SK-N-SH (cell line): ENCODE data around the gene ARHGAP29. TPM values are rescaled to one million over a fixed set of nuclear protein-coding genes. Genes with fewer than 3 reads are reported as not detected.
A peak's percentile ranks its signal among the peaks of the same experiment; 100 is the strongest.

ENCODE experiments used
- CTCF ChIA-PET: fragments of 300-600, 350-600 bp; formaldehyde crosslinking; extraction: SDS; loops from one replicate; lab custom pipeline; 2021; lab: Yijun Ruan, JAX
- POLR2A ChIA-PET: fragments of 350-600 bp; sonication (Branson Sonifier 250); formaldehyde crosslinking; extraction: SDS; loops from one replicate; lab custom pipeline; 2020; ENCODE audit warnings: antibody characterized with exemption, inconsistent platforms; lab: Yijun Ruan, JAX
- DNase-seq: peaks from one replicate; pipeline ENCODE4 v3.0.0; 2012
- H2AFZ ChIP-seq: fragments of 200-600 bp; sonication (generic); 2 replicates; pipeline ENCODE4 v1.8.1; 2016; ENCODE audit warnings: antibody characterized with exemption, mild to moderate bottlenecking, low read depth
- H3F3A ChIP-seq: fragments of 200-600 bp; sonication (generic); replicated peaks from 2 replicates; pipeline ENCODE3; 2016; ENCODE audit warnings: antibody characterized with exemption, mild to moderate bottlenecking; ENCODE audit not compliant: insufficient read depth
- H3K27ac ChIP-seq, 2 experiments: fragments of 200-500 bp in 1 of 2; fragments of 200-600 bp in 1 of 2; sonication (Bioruptor generic) in 1 of 2; sonication (generic), shearing (Covaris generic) in 1 of 2; 2 replicates each; pipeline versions ENCODE4 v1.5.1 to v1.6.1; 2014 to 2016; ENCODE audit warnings: low read depth in 2 of 2, inconsistent platforms in 1 of 2, low read length in 1 of 2, mild to moderate bottlenecking in 1 of 2, mixed read lengths in 1 of 2
- H3K27me3 ChIP-seq: fragments of 200-600 bp; sonication (generic), shearing (Covaris generic); 2 replicates; pipeline ENCODE4 v1.6.1; 2016; ENCODE audit warnings: mixed run types; ENCODE audit not compliant: insufficient read depth
- H3K36me3 ChIP-seq, 2 experiments: fragments of 200-500 bp in 1 of 2; fragments of 200-600 bp in 1 of 2; sonication (Bioruptor generic) in 1 of 2; sonication (generic) in 1 of 2; replicated peaks in 1 of 2; 2 replicates each; pipeline versions ENCODE3 to v1.5.1; 2014 to 2016; ENCODE audit warnings: low read length in 1 of 2, mild to moderate bottlenecking in 1 of 2; ENCODE audit not compliant: insufficient read depth in 2 of 2, control insufficient read depth in 1 of 2
- H3K4me1 ChIP-seq, 2 experiments: fragments of 200-500 bp in 1 of 2; fragments of 200-600 bp in 1 of 2; sonication (Bioruptor generic) in 1 of 2; sonication (generic), shearing (Covaris generic) in 1 of 2; 2 replicates each; pipeline versions ENCODE4 v1.5.1 to v1.6.1; 2014 to 2016; ENCODE audit warnings: low read depth in 1 of 2, low read length in 1 of 2, mixed run types in 1 of 2; ENCODE audit not compliant: insufficient read depth in 2 of 2, control insufficient read depth in 1 of 2
- H3K4me2 ChIP-seq: fragments of 200-600 bp; sonication (generic), shearing (Covaris generic); 2 replicates; pipeline ENCODE4 v1.6.1; 2017; ENCODE audit warnings: mixed run types
- H3K4me3 ChIP-seq, 2 experiments: fragments of 200-500 bp in 1 of 2; fragments of 200-600 bp in 1 of 2; sonication (Bioruptor generic) in 1 of 2; sonication (generic), shearing (Covaris generic) in 1 of 2; 2 replicates each; pipeline versions ENCODE4 v1.5.1 to v1.8.1; 2014 to 2016; ENCODE audit warnings: low read depth in 2 of 2, inconsistent platforms in 1 of 2, low read length in 1 of 2, mild to moderate bottlenecking in 1 of 2, mixed read lengths in 1 of 2, moderate library complexity in 1 of 2
- H3K79me2 ChIP-seq: fragments of 200-600 bp; sonication (generic); 2 replicates; pipeline ENCODE4 v1.8.1; 2017; ENCODE audit warnings: mild to moderate bottlenecking; ENCODE audit not compliant: insufficient read depth
- H3K9ac ChIP-seq: fragments of 200-600 bp; sonication (generic); 2 replicates; pipeline ENCODE4 v1.6.1; 2017; ENCODE audit warnings: mixed run types
- H3K9me2 ChIP-seq: fragments of 200-600 bp; sonication (generic); 2 replicates; pipeline ENCODE4 v1.6.1; 2017; ENCODE audit warnings: mixed run types
- H3K9me3 ChIP-seq: fragments of 200-600 bp; sonication (generic); 2 replicates; pipeline ENCODE4 v1.6.1; 2017; ENCODE audit warnings: mixed run types, mild to moderate bottlenecking, moderate library complexity
- H4K20me1 ChIP-seq: fragments of 200-600 bp; sonication (generic); 2 replicates; pipeline ENCODE4 v1.6.1; 2017; ENCODE audit warnings: mild to moderate bottlenecking, mixed run types; ENCODE audit not compliant: insufficient read depth
- CHD2 ChIP-seq: fragments of 150-350 bp; IDR thresholded peaks from 2 replicates; pipeline ENCODE4 v1.6.1; 2018; ENCODE audit warnings: low read length; ENCODE audit not compliant: partially characterized antibody
- CTCF ChIP-seq: fragments of 200-600 bp; sonication (generic); IDR thresholded peaks from 2 replicates; pipeline ENCODE4 v1.6.1; 2017; ENCODE audit warnings: antibody characterized with exemption, mild to moderate bottlenecking, moderate library complexity
- FOXJ3 ChIP-seq: sonication (generic); formaldehyde crosslinking; IDR thresholded peaks from 2 replicates; pipeline ENCODE4 v1.5.1; 2020; ENCODE audit warnings: mild to moderate bottlenecking, missing genetic modification reagents
- MXI1 ChIP-seq: IDR thresholded peaks from 2 replicates; pipeline ENCODE4 v1.6.1; 2012; ENCODE audit warnings: mild to moderate bottlenecking, low read depth, low read length, improper control_type of control experiment
- NFIC ChIP-seq: IDR thresholded peaks from 2 replicates; pipeline ENCODE4 v1.4.0; 2012; ENCODE audit warnings: borderline replicate concordance
- PBX3 ChIP-seq: IDR thresholded peaks from 2 replicates; pipeline ENCODE4; 2012
- RAD21 ChIP-seq: IDR thresholded peaks from 2 replicates; pipeline ENCODE4 v1.6.1; 2012; ENCODE audit warnings: mild to moderate bottlenecking, low read length
- RXRA ChIP-seq: IDR thresholded peaks from 2 replicates; pipeline ENCODE4 v1.4.0; 2012; ENCODE audit warnings: low read depth, mild to moderate bottlenecking, borderline replicate concordance
- SMC3 ChIP-seq: IDR thresholded peaks from 2 replicates; pipeline ENCODE4 v1.6.1; 2012; ENCODE audit warnings: low read depth, low read length, improper control_type of control experiment
- TAF1 ChIP-seq: IDR thresholded peaks from 2 replicates; pipeline ENCODE4 v1.6.1; 2012; ENCODE audit warnings: low read depth, mild to moderate bottlenecking, low read length, moderate library complexity, borderline replicate concordance
- YY1 ChIP-seq: IDR thresholded peaks from 2 replicates; pipeline ENCODE4 v1.4.0; 2012; ENCODE audit warnings: low read depth, mild to moderate bottlenecking
- WGBS: methylation state at CpG from one replicate; pipeline ENCODE4 v1.1.6; 2017; ENCODE audit warnings: low lambda C conversion rate; 5-methylcytosine and 5-hydroxymethylcytosine counted together
- polyA plus RNA-seq, 3 experiments: library from polyadenylated mRNA; depleted of rRNA; stranded (reverse); fragments of >200 nt; gene quantifications; 2 replicates each; pipeline ENCODE4 v1.2.3, GENCODE V29; 2012
- TF ChIP-seq, protein P1 (sequence below): IDR thresholded peaks from 2 replicates; pipeline ENCODE4 v1.6.1; 2012; ENCODE audit warnings: mild to moderate bottlenecking, low read depth, low read length, moderate library complexity
- TF ChIP-seq, protein P2 (sequence below): fragments of 150-350 bp; IDR thresholded peaks from 2 replicates; pipeline ENCODE4 v1.6.1; 2017; ENCODE audit warnings: antibody characterized with exemption, low read length, low read depth, borderline replicate concordance

The ARHGAP29 gene
- polyA plus RNA-seq, 1 of the 3 experiments (the other 2 are of a cell fraction) = 20.1 TPM

DNA sequence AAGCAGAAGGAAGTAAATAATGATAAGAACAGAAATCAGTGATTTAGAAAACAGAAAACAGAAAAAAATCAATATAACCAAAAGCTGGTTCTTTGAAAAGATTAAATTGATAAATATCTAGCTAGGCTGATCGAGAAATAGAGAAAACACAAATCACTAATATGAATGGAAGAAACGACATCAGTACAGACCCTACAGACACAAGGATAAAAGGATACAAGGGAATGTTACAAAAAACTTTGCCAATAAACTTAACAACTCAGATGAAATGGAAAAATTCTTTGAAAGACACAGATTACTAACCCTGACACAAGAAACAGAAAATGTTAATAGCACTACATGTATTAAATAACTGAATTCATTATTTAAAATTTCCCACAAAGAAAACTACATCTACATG is 6.3 kb upstream of the ARHGAP29 start:
- H3K4me3 ChIP-seq = no peak overlapping the region
- no peak overlapping the region for H3K27ac ChIP-seq
- H3K36me3 ChIP-seq = no peaks in the 10 kb centered on the region
- H3K4me1 ChIP-seq = peaks cover 6 to 9% of the 10 kb centered on the region in 2 experiments; a peak in 3 of 4 replicates
- H3K9me3 ChIP-seq = peaks cover 9% of the 10 kb centered on the region
- H3F3A ChIP-seq = peaks cover 10% of the 10 kb centered on the region
- CTCF ChIA-PET = interaction anchor here (1.0 to 13.6 kb wide), 4 partner anchors 92 to 204 kb away, joined by 3 to 186 read pairs (median 16); no protein-coding TSS in a partner anchor
- no peak overlapping the region for H3K9ac ChIP-seq
- no peak overlapping the region for H2AFZ ChIP-seq
- POLR2A ChIA-PET = no interaction called here
- peaks cover 23% of the 10 kb centered on the region; the same call in 1 of the 2 replicates for H3K79me2 ChIP-seq
- no peaks in the 10 kb centered on the region for H4K20me1 ChIP-seq
- H3K9me2 ChIP-seq = no peaks in the 10 kb centered on the region
- H3K4me2 ChIP-seq = no peak overlapping the region
- no peak for TF ChIP-seq MXI1
- no peak for TF ChIP-seq FOXJ3 (CRISPR knock-in tag)
- no peak for DNase-seq
- H3K27me3 ChIP-seq = no peaks in the 10 kb centered on the region
- WGBS = 85% methylated on average over 2 of the region's 2 CpGs

DNA sequence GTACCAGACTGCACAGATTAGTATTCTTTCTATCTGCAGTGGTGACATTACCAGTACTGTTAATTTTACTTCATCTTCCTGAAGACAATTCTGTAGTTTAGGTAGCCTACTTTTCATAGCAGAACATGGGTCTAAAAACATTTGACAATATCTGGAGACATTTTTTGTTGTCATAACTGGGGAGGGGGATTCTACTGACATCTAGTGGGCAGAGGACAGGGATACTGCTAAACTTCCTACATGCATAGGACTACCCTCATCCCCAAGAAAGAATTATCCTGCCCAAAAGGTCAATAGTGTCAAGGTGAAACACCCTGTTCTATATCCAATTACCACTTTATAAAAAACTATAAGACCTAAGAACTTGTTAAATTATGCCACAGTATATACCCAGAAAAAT is 3.4 kb upstream of the ARHGAP29 start:
- Histone ChIP-seq H3K27me3 (no peaks in the 10 kb centered on the region), H3K9ac (no peak overlapping the region), H3K9me3 (peaks cover 9% of the 10 kb centered on the region), H3F3A (peaks cover 7% of the 10 kb centered on the region), H3K4me1 (peaks cover 6 to 11% of the 10 kb centered on the region in 2 experiments; a peak in 2 of 4 replicates), H3K36me3 (no peaks in the 10 kb centered on the region), H3K27ac (no peak overlapping the region), H2AFZ (no peak overlapping the region), H4K20me1 (no peaks in the 10 kb centered on the region), H3K4me2 (no peak overlapping the region), H3K79me2 (peaks cover 36% of the 10 kb centered on the region; the same call in 1 of the 2 replicates), H3K4me3 (no peak overlapping the region; a peak in 1 of 4 replicates), H3K9me2 (no peaks in the 10 kb centered on the region)
- peak; percentile 64 for DNase-seq
- TF ChIP-seq SMC3 (peak; percentile 73), RAD21 (peak; percentile 86), YY1 (no peak), TAF1 (no peak), RXRA (no peak), PBX3 (no peak), NFIC (no peak), MXI1 (no peak), CHD2 (no peak), CTCF (peak; percentile 47)
- TF ChIP-seq, protein P1, sequence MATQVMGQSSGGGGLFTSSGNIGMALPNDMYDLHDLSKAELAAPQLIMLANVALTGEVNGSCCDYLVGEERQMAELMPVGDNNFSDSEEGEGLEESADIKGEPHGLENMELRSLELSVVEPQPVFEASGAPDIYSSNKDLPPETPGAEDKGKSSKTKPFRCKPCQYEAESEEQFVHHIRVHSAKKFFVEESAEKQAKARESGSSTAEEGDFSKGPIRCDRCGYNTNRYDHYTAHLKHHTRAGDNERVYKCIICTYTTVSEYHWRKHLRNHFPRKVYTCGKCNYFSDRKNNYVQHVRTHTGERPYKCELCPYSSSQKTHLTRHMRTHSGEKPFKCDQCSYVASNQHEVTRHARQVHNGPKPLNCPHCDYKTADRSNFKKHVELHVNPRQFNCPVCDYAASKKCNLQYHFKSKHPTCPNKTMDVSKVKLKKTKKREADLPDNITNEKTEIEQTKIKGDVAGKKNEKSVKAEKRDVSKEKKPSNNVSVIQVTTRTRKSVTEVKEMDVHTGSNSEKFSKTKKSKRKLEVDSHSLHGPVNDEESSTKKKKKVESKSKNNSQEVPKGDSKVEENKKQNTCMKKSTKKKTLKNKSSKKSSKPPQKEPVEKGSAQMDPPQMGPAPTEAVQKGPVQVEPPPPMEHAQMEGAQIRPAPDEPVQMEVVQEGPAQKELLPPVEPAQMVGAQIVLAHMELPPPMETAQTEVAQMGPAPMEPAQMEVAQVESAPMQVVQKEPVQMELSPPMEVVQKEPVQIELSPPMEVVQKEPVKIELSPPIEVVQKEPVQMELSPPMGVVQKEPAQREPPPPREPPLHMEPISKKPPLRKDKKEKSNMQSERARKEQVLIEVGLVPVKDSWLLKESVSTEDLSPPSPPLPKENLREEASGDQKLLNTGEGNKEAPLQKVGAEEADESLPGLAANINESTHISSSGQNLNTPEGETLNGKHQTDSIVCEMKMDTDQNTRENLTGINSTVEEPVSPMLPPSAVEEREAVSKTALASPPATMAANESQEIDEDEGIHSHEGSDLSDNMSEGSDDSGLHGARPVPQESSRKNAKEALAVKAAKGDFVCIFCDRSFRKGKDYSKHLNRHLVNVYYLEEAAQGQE = no peak
- TF ChIP-seq, protein P2, sequence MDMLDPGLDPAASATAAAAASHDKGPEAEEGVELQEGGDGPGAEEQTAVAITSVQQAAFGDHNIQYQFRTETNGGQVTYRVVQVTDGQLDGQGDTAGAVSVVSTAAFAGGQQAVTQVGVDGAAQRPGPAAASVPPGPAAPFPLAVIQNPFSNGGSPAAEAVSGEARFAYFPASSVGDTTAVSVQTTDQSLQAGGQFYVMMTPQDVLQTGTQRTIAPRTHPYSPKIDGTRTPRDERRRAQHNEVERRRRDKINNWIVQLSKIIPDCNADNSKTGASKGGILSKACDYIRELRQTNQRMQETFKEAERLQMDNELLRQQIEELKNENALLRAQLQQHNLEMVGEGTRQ = no peak
- POLR2A ChIA-PET = no interaction called here
- CTCF ChIA-PET = interaction anchor here (0.8 to 13.6 kb wide), 15 partner anchors 13 to 228 kb away, joined by 3 to 186 read pairs (median 5); no protein-coding TSS in a partner anchor
